Measurements from ENCODE around the gene TXLNB.

Gene TXLNB

DNA sequence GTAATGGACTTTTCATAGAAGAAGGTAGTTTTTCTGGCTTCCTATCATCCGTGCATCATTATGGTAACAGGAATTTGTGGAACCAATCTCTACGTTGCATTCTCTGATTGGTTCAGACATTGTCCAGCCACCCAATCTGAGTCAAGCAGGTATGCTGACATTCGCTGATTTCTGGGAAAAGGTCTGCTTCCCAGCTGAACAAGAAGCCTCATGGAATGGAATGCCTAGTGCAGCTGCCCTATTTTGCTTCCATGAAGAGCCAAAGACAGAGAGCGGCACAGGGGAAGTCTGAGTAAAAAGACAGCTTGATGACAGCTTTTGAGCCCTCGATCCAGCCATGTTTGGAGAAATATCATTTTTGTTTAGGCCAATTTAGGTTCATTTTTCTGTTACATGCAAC is 38.5 kb upstream of the TXLNB start:
- no peaks in the 10 kb centered on the region for H3K27me3 ChIP-seq (replicated peaks; ENCODE audit: control insufficient read depth, insufficient read depth, low read length, poor library complexity, severe bottlenecking)
- H3K27ac ChIP-seq (ENCODE audit: insufficient read depth, low read length, poor library complexity, severe bottlenecking): no peak overlapping the region
- H3K4me1 ChIP-seq (ENCODE audit: control insufficient read depth, insufficient read depth, low read length, poor library complexity, severe bottlenecking): no peaks in the 10 kb centered on the region
- no peaks in the 10 kb centered on the region for H3K36me3 ChIP-seq (ENCODE audit: control insufficient read depth, insufficient read depth, low read length)
- no peak overlapping the region for H3K4me3 ChIP-seq (ENCODE audit: insufficient read depth, low read depth, low read length, poor library complexity, severe bottlenecking)
- H3K9me3 ChIP-seq (ENCODE audit: control insufficient read depth, low read length): no peaks in the 10 kb centered on the region
- no peak for DNase-seq

DNA sequence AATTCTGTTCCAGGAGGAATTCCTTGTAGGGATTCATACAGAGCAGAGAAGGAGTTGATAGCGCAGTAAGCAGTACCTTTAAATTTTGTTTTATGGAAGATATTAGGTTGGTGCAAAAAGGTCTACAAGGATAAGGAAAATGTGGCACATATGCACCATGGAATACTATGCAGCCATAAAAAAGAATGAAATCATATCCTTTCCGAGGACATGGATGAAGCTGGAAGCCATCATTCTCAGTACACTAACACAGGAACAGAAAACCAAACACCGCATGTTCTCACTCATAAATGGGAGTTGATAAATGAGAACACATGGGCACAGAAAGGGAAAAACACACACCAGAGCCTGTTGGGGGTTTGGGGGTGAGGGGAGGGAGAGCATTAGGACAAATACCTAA is 37.4 kb upstream of the TXLNB start:
- H3K4me3 ChIP-seq (ENCODE audit: insufficient read depth, low read depth, low read length, poor library complexity, severe bottlenecking): no peak overlapping the region
- no peaks in the 10 kb centered on the region for H3K27me3 ChIP-seq (replicated peaks; ENCODE audit: control insufficient read depth, insufficient read depth, low read length, poor library complexity, severe bottlenecking)
- DNase-seq: no peak
- H3K4me1 ChIP-seq (ENCODE audit: control insufficient read depth, insufficient read depth, low read length, poor library complexity, severe bottlenecking): peaks cover 2% of the 10 kb centered on the region
- H3K27ac ChIP-seq (ENCODE audit: insufficient read depth, low read length, poor library complexity, severe bottlenecking): no peak overlapping the region
- no peaks in the 10 kb centered on the region for H3K9me3 ChIP-seq (ENCODE audit: control insufficient read depth, low read length)
- no peaks in the 10 kb centered on the region for H3K36me3 ChIP-seq (ENCODE audit: control insufficient read depth, insufficient read depth, low read length)

DNA sequence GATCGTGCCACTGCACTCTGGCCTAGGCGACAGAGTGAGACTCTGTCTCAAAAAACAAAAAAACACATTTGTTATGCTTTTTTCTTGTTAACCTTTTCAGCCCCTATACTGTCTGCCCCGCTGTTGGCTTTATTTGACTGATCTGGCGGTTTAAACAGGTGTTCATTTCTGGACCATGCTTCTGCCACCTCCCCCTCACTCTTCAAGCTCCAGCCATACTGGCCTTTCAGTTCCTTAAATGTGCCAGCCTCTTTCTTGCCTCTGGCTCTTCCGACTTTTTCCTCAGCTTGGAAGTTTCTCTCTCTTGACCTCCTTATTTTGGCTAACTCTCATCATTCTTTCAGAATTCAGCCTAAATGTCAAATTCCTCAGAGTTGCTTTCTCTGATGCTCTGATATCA is 35.2 kb upstream of the TXLNB start:
- Histone ChIP-seq H3K9me3 (ENCODE audit: control insufficient read depth, low read length) (no peaks in the 10 kb centered on the region), H3K4me1 (ENCODE audit: control insufficient read depth, insufficient read depth, low read length, poor library complexity, severe bottlenecking) (peaks cover 12% of the 10 kb centered on the region), H3K27ac (ENCODE audit: insufficient read depth, low read length, poor library complexity, severe bottlenecking) (no peak overlapping the region), H3K27me3 (replicated peaks; ENCODE audit: control insufficient read depth, insufficient read depth, low read length, poor library complexity, severe bottlenecking) (no peaks in the 10 kb centered on the region), H3K4me3 (ENCODE audit: insufficient read depth, low read depth, low read length, poor library complexity, severe bottlenecking) (no peak overlapping the region), H3K36me3 (ENCODE audit: control insufficient read depth, insufficient read depth, low read length) (no peaks in the 10 kb centered on the region)
- no peak for DNase-seq

DNA sequence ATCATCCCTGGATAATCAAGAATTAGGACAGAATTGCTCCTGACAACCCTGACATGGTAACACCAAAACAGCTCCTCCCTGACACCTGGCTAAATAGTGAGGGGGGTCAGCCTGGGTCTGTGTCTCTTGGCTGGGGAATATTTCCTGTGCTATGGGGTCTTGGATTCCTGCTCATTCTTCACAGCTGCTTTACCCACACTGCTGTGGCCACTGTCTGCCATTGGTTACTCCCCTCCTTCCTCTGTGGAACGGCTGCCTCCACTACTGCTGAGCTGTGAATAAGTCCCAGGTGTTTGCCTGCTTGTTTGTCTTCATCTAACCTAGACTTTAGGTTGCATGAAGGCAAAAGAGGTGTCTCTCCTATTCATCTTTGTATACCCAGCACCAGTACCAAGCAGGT is 33.9 kb upstream of the TXLNB start:
- no peaks in the 10 kb centered on the region for H3K27me3 ChIP-seq (replicated peaks; ENCODE audit: control insufficient read depth, insufficient read depth, low read length, poor library complexity, severe bottlenecking)
- H3K4me1 ChIP-seq (ENCODE audit: control insufficient read depth, insufficient read depth, low read length, poor library complexity, severe bottlenecking): peaks cover 12% of the 10 kb centered on the region
- H3K4me3 ChIP-seq (ENCODE audit: insufficient read depth, low read depth, low read length, poor library complexity, severe bottlenecking): no peak overlapping the region
- no peak overlapping the region for H3K27ac ChIP-seq (ENCODE audit: insufficient read depth, low read length, poor library complexity, severe bottlenecking)
- H3K9me3 ChIP-seq (ENCODE audit: control insufficient read depth, low read length): no peaks in the 10 kb centered on the region
- no peaks in the 10 kb centered on the region for H3K36me3 ChIP-seq (ENCODE audit: control insufficient read depth, insufficient read depth, low read length)
- DNase-seq: no peak

DNA sequence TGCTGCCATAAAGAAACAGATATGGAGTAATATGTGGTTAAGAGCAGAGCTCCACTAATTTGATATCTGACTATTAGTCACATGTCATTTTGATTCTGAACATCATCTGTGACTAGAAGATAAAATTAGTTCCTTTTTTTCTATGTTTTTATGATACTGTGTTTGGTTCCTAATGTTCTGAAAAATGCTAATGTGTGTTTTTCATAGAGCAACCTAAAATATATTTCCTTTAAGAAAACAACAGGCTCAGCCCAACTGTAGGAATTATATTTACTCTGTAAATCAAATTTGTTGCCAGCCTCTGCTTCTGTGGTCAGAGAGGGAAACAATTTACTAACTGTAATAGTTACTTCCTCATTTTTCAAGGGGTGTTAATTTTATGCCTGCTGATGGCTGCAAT is 33.3 kb upstream of the TXLNB start:
- H3K4me1 ChIP-seq (ENCODE audit: control insufficient read depth, insufficient read depth, low read length, poor library complexity, severe bottlenecking): peaks cover 12% of the 10 kb centered on the region

DNA sequence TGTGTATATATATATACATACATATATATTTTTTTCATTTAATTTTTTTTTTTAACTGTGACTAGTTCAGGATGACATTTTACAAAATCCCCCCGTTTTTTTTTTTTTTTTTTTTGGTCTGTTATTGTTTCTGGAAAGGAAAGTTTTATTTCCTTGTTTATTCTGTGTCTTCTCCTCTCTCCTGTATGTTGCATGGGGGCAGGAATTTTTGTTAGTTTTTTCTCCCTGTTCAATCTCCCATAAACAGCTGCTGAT is 32.4 kb upstream of the TXLNB start:
- Histone ChIP-seq H3K36me3 (ENCODE audit: control insufficient read depth, insufficient read depth, low read length) (no peaks in the 10 kb centered on the region), H3K27me3 (replicated peaks; ENCODE audit: control insufficient read depth, insufficient read depth, low read length, poor library complexity, severe bottlenecking) (no peaks in the 10 kb centered on the region), H3K4me3 (ENCODE audit: insufficient read depth, low read depth, low read length, poor library complexity, severe bottlenecking) (no peak overlapping the region), H3K27ac (ENCODE audit: insufficient read depth, low read length, poor library complexity, severe bottlenecking) (peak overlapping the region; percentile 91), H3K4me1 (ENCODE audit: control insufficient read depth, insufficient read depth, low read length, poor library complexity, severe bottlenecking) (peaks cover 12% of the 10 kb centered on the region), H3K9me3 (ENCODE audit: control insufficient read depth, low read length) (no peaks in the 10 kb centered on the region)
- no peak for DNase-seq

More for the DNA sequence above, 33.3 kb upstream of the TXLNB start:
- Histone ChIP-seq H3K36me3 (ENCODE audit: control insufficient read depth, insufficient read depth, low read length) (no peaks in the 10 kb centered on the region), H3K27ac (ENCODE audit: insufficient read depth, low read length, poor library complexity, severe bottlenecking) (no peak overlapping the region), H3K9me3 (ENCODE audit: control insufficient read depth, low read length) (no peaks in the 10 kb centered on the region), H3K27me3 (replicated peaks; ENCODE audit: control insufficient read depth, insufficient read depth, low read length, poor library complexity, severe bottlenecking) (no peaks in the 10 kb centered on the region), H3K4me3 (ENCODE audit: insufficient read depth, low read depth, low read length, poor library complexity, severe bottlenecking) (no peak overlapping the region)
- no peak for DNase-seq

DNA sequence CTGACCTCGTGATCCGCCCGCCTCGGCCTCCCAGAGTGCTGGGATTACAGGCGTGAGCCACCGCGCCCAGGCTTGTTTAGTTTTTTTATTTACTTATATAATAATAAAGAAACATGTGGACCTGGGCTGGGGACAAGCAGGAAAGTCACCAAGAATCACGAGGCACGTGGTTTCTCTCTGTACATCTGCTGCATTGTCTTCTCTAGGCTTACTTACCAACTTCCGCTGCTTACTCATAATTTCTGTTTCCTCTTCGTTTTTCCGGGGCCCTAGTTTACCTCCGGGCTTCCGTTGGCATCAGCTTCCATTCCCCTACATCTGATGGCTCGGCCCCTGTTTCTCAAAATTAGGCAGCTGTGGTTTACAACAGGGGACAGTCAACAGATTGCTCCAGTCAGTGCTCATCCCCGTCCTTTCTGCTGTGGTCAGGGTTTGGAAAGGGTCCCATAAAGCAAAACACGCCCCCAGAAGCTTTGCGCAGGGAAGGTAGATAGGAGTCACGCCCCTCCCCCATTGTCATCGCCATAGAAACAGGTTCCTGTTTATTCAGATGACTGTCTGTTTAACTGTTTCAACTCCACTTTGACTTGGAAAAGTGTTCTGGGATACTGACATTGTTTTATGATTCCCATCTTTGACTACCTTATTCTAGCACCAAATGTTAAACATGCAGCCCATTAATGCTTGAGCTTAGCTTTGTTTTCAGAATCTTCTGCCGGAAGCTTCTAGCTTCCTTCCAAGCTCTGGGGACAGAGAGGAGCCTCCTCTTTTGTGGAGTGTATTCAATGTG is 31.9 kb upstream of the TXLNB start:
- H3K27ac ChIP-seq (ENCODE audit: insufficient read depth, low read length, poor library complexity, severe bottlenecking): peak overlapping the region; percentile 91
- peak; percentile 63 to 74 (median 67) for DNase-seq
- H3K4me3 ChIP-seq (ENCODE audit: insufficient read depth, low read depth, low read length, poor library complexity, severe bottlenecking): peak overlapping the region; percentile 38
- no peaks in the 10 kb centered on the region for H3K36me3 ChIP-seq (ENCODE audit: control insufficient read depth, insufficient read depth, low read length)
- no peaks in the 10 kb centered on the region for H3K27me3 ChIP-seq (replicated peaks; ENCODE audit: control insufficient read depth, insufficient read depth, low read length, poor library complexity, severe bottlenecking)
- no peaks in the 10 kb centered on the region for H3K9me3 ChIP-seq (ENCODE audit: control insufficient read depth, low read length)
- peaks cover 12% of the 10 kb centered on the region for H3K4me1 ChIP-seq (ENCODE audit: control insufficient read depth, insufficient read depth, low read length, poor library complexity, severe bottlenecking)

DNA sequence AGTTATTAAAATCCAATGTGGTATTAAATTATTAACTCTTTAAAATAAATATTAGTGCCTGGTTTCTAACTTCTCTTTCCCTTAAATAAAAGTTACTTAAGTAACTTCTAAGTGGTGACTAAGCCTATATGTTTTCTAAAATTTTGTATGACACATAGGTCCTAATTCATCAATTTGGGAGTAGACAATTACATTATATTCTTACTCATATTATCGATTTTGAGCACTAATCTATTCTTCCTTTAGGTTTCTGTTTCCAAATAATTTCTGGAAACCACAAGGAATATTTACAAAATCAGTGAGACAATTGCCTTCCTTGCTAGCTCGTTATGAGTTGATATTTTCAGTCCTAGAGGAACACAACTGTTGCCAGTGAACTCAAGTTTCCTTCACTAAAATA is 28.3 kb upstream of the TXLNB start:
- no peaks in the 10 kb centered on the region for H3K27me3 ChIP-seq (replicated peaks; ENCODE audit: control insufficient read depth, insufficient read depth, low read length, poor library complexity, severe bottlenecking)
- H3K27ac ChIP-seq (ENCODE audit: insufficient read depth, low read length, poor library complexity, severe bottlenecking): no peak overlapping the region
- DNase-seq: no peak
- H3K36me3 ChIP-seq (ENCODE audit: control insufficient read depth, insufficient read depth, low read length): no peaks in the 10 kb centered on the region
- no peaks in the 10 kb centered on the region for H3K9me3 ChIP-seq (ENCODE audit: control insufficient read depth, low read length)
- H3K4me3 ChIP-seq (ENCODE audit: insufficient read depth, low read depth, low read length, poor library complexity, severe bottlenecking): no peak overlapping the region
- H3K4me1 ChIP-seq (ENCODE audit: control insufficient read depth, insufficient read depth, low read length, poor library complexity, severe bottlenecking): peaks cover 12% of the 10 kb centered on the region

DNA sequence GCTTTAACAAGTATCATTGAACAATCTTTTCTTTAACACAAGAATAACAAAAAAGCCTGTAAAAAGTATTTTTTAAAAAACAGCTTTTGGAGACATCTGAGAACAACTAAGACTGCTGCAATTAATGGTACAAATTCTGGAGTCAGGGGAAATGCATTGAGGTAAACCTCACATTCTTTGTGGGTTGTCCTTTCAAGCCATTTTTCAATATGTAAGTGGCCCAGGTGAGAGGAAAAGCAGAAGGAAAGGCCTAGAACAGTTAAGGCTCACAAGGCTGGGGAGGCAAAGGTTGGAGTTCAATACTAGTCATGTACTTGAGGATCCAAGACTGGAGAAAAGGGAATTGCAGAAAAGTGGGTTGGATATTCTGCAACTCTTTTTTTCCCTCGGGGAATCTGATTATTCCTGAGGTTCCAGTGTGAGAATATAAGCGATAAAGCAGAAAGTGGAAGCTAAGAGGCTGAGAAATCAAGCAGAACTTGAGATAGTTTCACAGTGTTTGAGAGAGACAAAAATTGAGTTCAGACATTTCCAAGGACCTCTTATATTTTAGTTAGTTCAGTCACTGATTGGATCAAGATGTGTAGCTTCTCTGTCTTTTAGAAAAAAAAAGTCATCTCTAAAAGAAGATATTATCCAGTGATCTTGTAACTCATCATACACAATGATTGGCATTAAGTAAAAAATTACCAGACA is 25.0 kb upstream of the TXLNB start:
- H3K27me3 ChIP-seq (replicated peaks; ENCODE audit: control insufficient read depth, insufficient read depth, low read length, poor library complexity, severe bottlenecking): no peaks in the 10 kb centered on the region
- no peaks in the 10 kb centered on the region for H3K36me3 ChIP-seq (ENCODE audit: control insufficient read depth, insufficient read depth, low read length)
- H3K9me3 ChIP-seq (ENCODE audit: control insufficient read depth, low read length): no peaks in the 10 kb centered on the region
- no peak overlapping the region for H3K27ac ChIP-seq (ENCODE audit: insufficient read depth, low read length, poor library complexity, severe bottlenecking)
- no peaks in the 10 kb centered on the region for H3K4me1 ChIP-seq (ENCODE audit: control insufficient read depth, insufficient read depth, low read length, poor library complexity, severe bottlenecking)
- DNase-seq: no peak
- H3K4me3 ChIP-seq (ENCODE audit: insufficient read depth, low read depth, low read length, poor library complexity, severe bottlenecking): no peak overlapping the region

DNA sequence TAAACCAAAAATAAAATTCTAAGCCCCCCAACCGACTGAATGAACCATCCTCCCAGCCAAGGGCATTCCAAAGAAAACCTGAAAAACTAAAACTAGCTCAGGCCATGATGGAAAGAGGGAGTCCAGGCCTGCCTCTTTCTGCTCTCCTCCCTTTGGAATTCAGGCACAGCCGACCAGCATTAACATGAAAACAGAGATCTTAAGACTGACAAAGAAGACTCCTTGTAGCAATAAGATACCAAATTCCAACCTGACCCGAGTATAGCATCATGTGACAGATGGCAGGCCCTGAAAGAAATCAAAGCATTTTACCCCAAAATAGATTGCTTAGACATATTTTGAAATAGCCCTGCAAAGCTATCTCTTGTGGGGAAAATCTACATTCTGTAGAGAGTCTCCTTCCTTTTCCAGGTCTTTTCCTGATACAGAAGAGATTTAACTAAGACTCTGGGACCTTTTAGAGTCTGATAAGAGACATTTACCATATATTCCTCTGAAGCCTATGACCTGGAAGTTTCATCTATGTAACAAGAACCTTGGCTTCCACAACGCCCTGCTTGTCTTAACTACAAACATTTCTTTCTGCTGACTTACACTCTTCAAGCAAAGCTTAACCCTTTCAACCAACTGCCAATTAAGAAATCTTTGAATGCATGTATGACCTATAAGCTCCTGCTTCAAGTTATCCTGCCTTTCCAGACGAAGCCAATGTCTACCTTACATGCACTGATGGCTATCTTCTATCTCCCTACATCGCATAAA is 22.2 kb upstream of the TXLNB start:
- H3K27me3 ChIP-seq (replicated peaks; ENCODE audit: control insufficient read depth, insufficient read depth, low read length, poor library complexity, severe bottlenecking): no peaks in the 10 kb centered on the region
- no peak overlapping the region for H3K4me3 ChIP-seq (ENCODE audit: insufficient read depth, low read depth, low read length, poor library complexity, severe bottlenecking)
- H3K36me3 ChIP-seq (ENCODE audit: control insufficient read depth, insufficient read depth, low read length): no peaks in the 10 kb centered on the region
- no peak overlapping the region for H3K27ac ChIP-seq (ENCODE audit: insufficient read depth, low read length, poor library complexity, severe bottlenecking)
- no peaks in the 10 kb centered on the region for H3K4me1 ChIP-seq (ENCODE audit: control insufficient read depth, insufficient read depth, low read length, poor library complexity, severe bottlenecking)
- DNase-seq: no peak
- no peaks in the 10 kb centered on the region for H3K9me3 ChIP-seq (ENCODE audit: control insufficient read depth, low read length)
